Fibroblast of skin of left biceps (primary cell): ENCODE data around the gene RUNX1.
A peak's percentile ranks its signal among the peaks of the same experiment; 100 is the strongest.

Experiments used
- DNase-seq, 2 experiments: peaks; one replicate each; pipeline ENCODE4 v3.0.0-alpha.2; 2013; ENCODE audit warnings: low read depth in 2 of 2

RUNX1 gene

GRCh38 chr21:34992736-34993398 lies 56.2 kb downstream of the RUNX1 start:
- no peak for DNase-seq

- no peak for DNase-seq
These were observed 56.9 kb downstream of the RUNX1 start for GRCh38 chr21:34992180-34992579.

- DNase-seq, result no peak
These were observed 57.6 kb downstream of the RUNX1 start for GRCh38 chr21:34991366-34991957.

GRCh38 chr21:34990842-34991241 lies 58.3 kb downstream of the RUNX1 start:
- DNase-seq, result no peak

- no peak for DNase-seq
These were observed 59.6 kb downstream of the RUNX1 start for GRCh38 chr21:34989337-34990151.

GRCh38 chr21:34988625-34989024 lies 60.5 kb downstream of the RUNX1 start:
- DNase-seq, result no peak

GRCh38 chr21:34988139-34988538 lies 61.0 kb downstream of the RUNX1 start:
- DNase-seq, result no peak

- DNase-seq, result no peak
These were observed 61.5 kb downstream of the RUNX1 start for GRCh38 chr21:34987501-34988072.

GRCh38 chr21:34986561-34987500 lies 62.3 kb downstream of the RUNX1 start:
- peak in 1 of 2 experiments; percentile 46 for DNase-seq

GRCh38 chr21:34984356-34985058 lies 64.6 kb downstream of the RUNX1 start:
- DNase-seq, result no peak

- no peak for DNase-seq
These were observed 65.4 kb downstream of the RUNX1 start for GRCh38 chr21:34983680-34984086.

GRCh38 chr21:34981791-34982190 lies 67.3 kb downstream of the RUNX1 start:
- no peak for DNase-seq

- DNase-seq, result no peak
These were observed 68.5 kb downstream of the RUNX1 start for GRCh38 chr21:34980423-34981115.

GRCh38 chr21:34979383-34979782 lies 69.7 kb downstream of the RUNX1 start:
- no peak for DNase-seq

- no peak for DNase-seq
These were observed 71.8 kb downstream of the RUNX1 start for GRCh38 chr21:34977333-34977732.

GRCh38 chr21:34974162-34974981 lies 74.7 kb downstream of the RUNX1 start:
- no peak for DNase-seq

- DNase-seq, result no peak
These were observed 75.4 kb downstream of the RUNX1 start for GRCh38 chr21:34973685-34974084.

- no peak for DNase-seq
These were observed 77.4 kb downstream of the RUNX1 start for GRCh38 chr21:34971656-34972055.

GRCh38 chr21:34970566-34970965 lies 78.5 kb downstream of the RUNX1 start:
- DNase-seq, result no peak
